Measurements from ENCODE around the gene TEKT1. TPM values are rescaled to one million over a fixed set of nuclear protein-coding genes. Genes with fewer than 3 reads are reported as not detected.
"Not testable (repeated sequence)": the region's sequence is repeated elsewhere in the genome, so short reads cannot be mapped to it uniquely, and the experiment has no call there.

TEKT1 gene
- total and polyA plus RNA-seq, 10 donors = not detected

GRCh38 chr17:6818938-6819337, 12.6 kb downstream of the TEKT1 start:
- Histone ChIP-seq H3K27ac (no peak overlapping the region), H3K4me1 (no peaks in the 10 kb centered on the region), H3K4me3 (no peak overlapping the region), H3K36me3 (no peaks in the 10 kb centered on the region), H3K9me3 (peaks cover 0 to 9% (median 0%) of the 10 kb centered on the region in 8 donors), H3K27me3 (replicated peaks in 1 of 7) (peaks cover 0 to 16% (median 0%) of the 10 kb centered on the region in 7 donors)
- 91 to 92% (median 91%) methylated on average over 3 of the region's 3 CpGs for WGBS, 5 donors
- intact Hi-C loops (cut with DNase I; ENCODE audit: low total_unique reads) = no loop called here
- DNase-seq = no peak
- TF ChIP-seq POLR2AphosphoS5 (IDR thresholded peaks at IDR 0.05) = no peak
- no peak for TF ChIP-seq CTCF (IDR thresholded peaks at IDR 0.05 in 8 of 11, conservative IDR thresholded peaks at IDR 0.05 in 3 of 11)
- TF ChIP-seq POLR2A (IDR thresholded peaks at IDR 0.05) = no peak

- intact Hi-C loops (cut with DNase I; ENCODE audit: low total_unique reads); H3K9me3 ChIP-seq: not testable (repeated sequence)
These were observed 15.2 kb downstream of the TEKT1 start for GRCh38 chr17:6816368-6816767.

GRCh38 chr17:6815775-6816174, 15.8 kb downstream of the TEKT1 start:
- intact Hi-C loops (cut with DNase I; ENCODE audit: low total_unique reads) = no loop called here
- no peak for TF ChIP-seq POLR2A (IDR thresholded peaks at IDR 0.05)
- TF ChIP-seq CTCF (IDR thresholded peaks at IDR 0.05 in 8 of 11, conservative IDR thresholded peaks at IDR 0.05 in 3 of 11) = no peak
- no peak for TF ChIP-seq POLR2AphosphoS5 (IDR thresholded peaks at IDR 0.05)
- no peak overlapping the region for H3K4me3 ChIP-seq
- no peaks in the 10 kb centered on the region for H3K4me1 ChIP-seq
- peaks cover 0 to 31% (median 0%) of the 10 kb centered on the region in 7 donors for H3K27me3 ChIP-seq (replicated peaks in 1 of 7)
- no peak overlapping the region for H3K27ac ChIP-seq
- H3K9me3 ChIP-seq = peaks cover 0 to 8% (median 0%) of the 10 kb centered on the region in 8 donors
- H3K36me3 ChIP-seq = no peaks in the 10 kb centered on the region
- no peak for DNase-seq
- 83 to 90% (median 88%) methylated on average over 10 of the region's 10 CpGs for WGBS, 5 donors

More at GRCh38 chr17:6816368-6816767, 15.2 kb downstream of the TEKT1 start:
- H3K4me3 ChIP-seq, H3K27ac ChIP-seq, DNase-seq, H3K36me3 ChIP-seq, H3K4me1 ChIP-seq: not testable (repeated sequence)
- WGBS, 5 donors = 68 to 86% (median 75%) methylated on average over 3 of the region's 3 CpGs
- H3K27me3 ChIP-seq (replicated peaks in 1 of 7) = peaks cover 0 to 28% (median 0%) of the 10 kb centered on the region in 7 donors

- H3K9me3 ChIP-seq = peaks cover 0 to 12% (median 0%) of the 10 kb centered on the region in 8 donors
- no peaks in the 10 kb centered on the region for H3K4me1 ChIP-seq
- no peak overlapping the region for H3K27ac ChIP-seq
- no peak for DNase-seq
- H3K36me3 ChIP-seq = no peaks in the 10 kb centered on the region
- peaks cover 0 to 32% (median 0%) of the 10 kb centered on the region in 7 donors for H3K27me3 ChIP-seq (replicated peaks in 1 of 7)
- TF ChIP-seq POLR2AphosphoS5 (IDR thresholded peaks at IDR 0.05) (no peak), CTCF (IDR thresholded peaks at IDR 0.05 in 8 of 11, conservative IDR thresholded peaks at IDR 0.05 in 3 of 11) (no peak), POLR2A (IDR thresholded peaks at IDR 0.05) (no peak)
- WGBS, 5 donors = 47 to 90% (median 75%) methylated on average over 9 of the region's 9 CpGs
- H3K4me3 ChIP-seq = no peak overlapping the region
- intact Hi-C loops (cut with DNase I; ENCODE audit: low total_unique reads) = no loop called here
These were observed 19.2 kb downstream of the TEKT1 start for GRCh38 chr17:6812295-6812694.

GRCh38 chr17:6811510-6811909, 20.0 kb downstream of the TEKT1 start:
- TF ChIP-seq CTCF (IDR thresholded peaks at IDR 0.05 in 8 of 11, conservative IDR thresholded peaks at IDR 0.05 in 3 of 11) = no peak
- 86 to 95% (median 89%) methylated on average over 9 of the region's 9 CpGs for WGBS, 5 donors
- no peak for DNase-seq
- peaks cover 0 to 12% (median 0%) of the 10 kb centered on the region in 8 donors for H3K9me3 ChIP-seq
- H3K4me1 ChIP-seq = no peaks in the 10 kb centered on the region
- H3K27me3 ChIP-seq (replicated peaks in 1 of 7) = peaks cover 0 to 32% (median 0%) of the 10 kb centered on the region in 7 donors
- intact Hi-C loops (cut with DNase I; ENCODE audit: low total_unique reads) = no loop called here
- no peak overlapping the region for H3K4me3 ChIP-seq
- H3K27ac ChIP-seq = no peak overlapping the region
- no peaks in the 10 kb centered on the region for H3K36me3 ChIP-seq
